Heart right ventricle (tissue), 16 donors: ENCODE results near the gene ERGIC3. TPM values are rescaled to one million over a fixed set of nuclear protein-coding genes. Genes with fewer than 3 reads are reported as not detected.

Experiments
- ATAC-seq, 8 donors: fragments of 200-7000 bp; cut with Tn5 transposase; one replicate each; pipeline ENCODE4 v1.9.1; 2020; ENCODE audit warnings: mild to moderate bottlenecking in 8 of 8, moderate library complexity in 8 of 8, moderate number of reproducible peaks in 1 of 8
- DNase-seq, 2 donors: peaks; one replicate each; pipeline ENCODE4 v3.0.0-alpha.2; 2020
- H3K27ac ChIP-seq, 10 donors: fragments of 200-600 bp; sonication (generic) in 2 of 10; one replicate each; pipeline versions ENCODE4 v1.5.0 to v1.8.0; 2020 to 2022; ENCODE audit warnings: mild to moderate bottlenecking in 3 of 10
- H3K27me3 ChIP-seq, 7 donors: fragments of 200-600 bp; one replicate each; pipeline ENCODE4 v1.8.0; 2021 to 2022; ENCODE audit warnings: mild to moderate bottlenecking in 2 of 7
- H3K36me3 ChIP-seq, 9 donors: fragments of 200-600 bp; sonication (generic) in 1 of 9; one replicate each; pipeline versions ENCODE4 v1.5.0 to v1.8.0; 2020 to 2022; ENCODE audit warnings: mild to moderate bottlenecking in 2 of 9
- H3K4me1 ChIP-seq, 9 donors: fragments of 200-600 bp; sonication (generic) in 1 of 9; one replicate each; pipeline versions ENCODE4 v1.5.0 to v1.8.0; 2020 to 2022; ENCODE audit warnings: mild to moderate bottlenecking in 4 of 9
- H3K4me3 ChIP-seq, 10 donors: fragments of 200-600 bp; sonication (generic) in 2 of 10; one replicate each; pipeline versions ENCODE4 v1.5.0 to v1.8.0; 2020 to 2022; ENCODE audit warnings: mild to moderate bottlenecking in 7 of 10, moderate library complexity in 2 of 10
- H3K9me3 ChIP-seq, 11 donors: fragments of 200-600 bp in 10 of 11; sonication (generic) in 2 of 11; one replicate each; pipeline versions ENCODE4 v1.5.0 to v1.8.0; 2013 to 2022; ENCODE audit warnings: mild to moderate bottlenecking in 2 of 11, control low read depth in 1 of 11, moderate library complexity in 1 of 11
- CTCF ChIP-seq, 9 donors: fragments of 200-600 bp; sonication (generic) in 2 of 9; IDR thresholded peaks; one replicate each; pipeline versions ENCODE4 v1.5.0 to v1.8.0; 2021 to 2022; ENCODE audit warnings: antibody characterized with exemption in 9 of 9, mild to moderate bottlenecking in 5 of 9, moderate library complexity in 1 of 9
- WGBS, 2 donors: extraction: QIAGEN DNeasy Blood & Tissue Kit; methylation state at CpG; one replicate each; pipeline ENCODE4 v1.1.7; 2013; ENCODE audit warnings: inconsistent platforms in 1 of 2; 5-methylcytosine and 5-hydroxymethylcytosine counted together
- intact Hi-C, 10 donors: fragments of 100-400 bp; cut with DNase I; formaldehyde crosslinking; loops; one replicate each; pipeline versions ENCODE4 v1.11.1 to v1.14.2; 2022
- polyA plus RNA-seq, 2 donors: library from polyadenylated mRNA; stranded (reverse); fragments of 200-250 nt; gene quantifications; one replicate each; pipeline ENCODE4 v1.2.3, GENCODE V29; 2013
- total RNA-seq, 10 donors: library from RNA; stranded (reverse); fragmentation: NEBNext Ultra II Directional in 3 of 10; extraction: Animal tissue kit (Norgen Biotek cat#: 25700) in 3 of 10; gene quantifications; one replicate each; pipeline versions ENCODE4 v1.2.1 to v1.2.4, GENCODE V29; 2021 to 2023
- donor health status: Arrhythmogenic right ventricular cardiomyopathy.
- donor health status: ischemic (EF 13 %, LVEDD 7.1; RV severe dilation, severe dysfunction).
- donor health status: healthy with polysubstance abuse.
- donor health status: DM: no; HTN: yes; CAD: no.
- donor health status: DM: no; HTN: no; CAD: no.
- donor health status: ischemic (EF 25% LVEDD 6.9; RV normal size, moderate dysfunction).
- donor health status: ischemic (EF 25% LVEDD 5.7; RV mildly dilated, moderate dysfunction).
- donor health status: healthy.
- donor health status: DM: yes; HTN: yes; CAD: no.
- donor health status: Ischemic cardiomyopathy.
- donor health status: ischemic (EF 35%, LVEDD 5.7; RV mildly dilated, moderate dysfunction).
- donor health status: nonischemic (EF 11% LVEDD 7.7; RV severe dilation, severe dysfunction).
- donor health status: DM: yes; HTN: yes; CAD: no.
- donor health status: PGD.
- donor health status: ischemic (EF 29% LVEDD 5.4; RV normal size, mild dysfunction).
- donor health status: nonischemic (EF 23%, LVEDD 6.1; RV moderate dilation, normal function).

The ERGIC3 gene
- total and polyA plus RNA-seq, 12 donors: 40.9 to 143 (median 103) TPM

- 85 to 92% methylated on average over 12 of the region's 12 CpGs for WGBS, 2 donors
- peaks cover 0 to 16% (median 6%) of the 10 kb centered on the region in 11 donors for H3K9me3 ChIP-seq
- H3K27me3 ChIP-seq: no peaks in the 10 kb centered on the region
- no peaks in the 10 kb centered on the region for H3K4me1 ChIP-seq
- H3K36me3 ChIP-seq: no peaks in the 10 kb centered on the region
- no peak overlapping the region for H3K4me3 ChIP-seq
- no peak for TF ChIP-seq CTCF (IDR thresholded peaks at IDR 0.05)
- DNase-seq: no peak
- no peak for ATAC-seq
- intact Hi-C loops: no loop called here
- no peak overlapping the region for H3K27ac ChIP-seq
These were observed 41.0 kb downstream of the ERGIC3 start for GRCh38 chr20:35582741-35583404.

GRCh38 chr20:35583636-35584560 is 42.0 kb downstream of the ERGIC3 start:
- ATAC-seq (no peak), DNase-seq (no peak)
- Histone ChIP-seq H3K27me3 (no peaks in the 10 kb centered on the region), H3K9me3 (peaks cover 0 to 16% (median 6%) of the 10 kb centered on the region in 11 donors), H3K4me1 (no peaks in the 10 kb centered on the region), H3K36me3 (no peaks in the 10 kb centered on the region), H3K4me3 (no peak overlapping the region), H3K27ac (no peak overlapping the region)
- intact Hi-C loops: no loop called here
- WGBS, 2 donors: 90 to 92% methylated on average over 18 of the region's 18 CpGs
- no peak for TF ChIP-seq CTCF (IDR thresholded peaks at IDR 0.05)

DNA sequence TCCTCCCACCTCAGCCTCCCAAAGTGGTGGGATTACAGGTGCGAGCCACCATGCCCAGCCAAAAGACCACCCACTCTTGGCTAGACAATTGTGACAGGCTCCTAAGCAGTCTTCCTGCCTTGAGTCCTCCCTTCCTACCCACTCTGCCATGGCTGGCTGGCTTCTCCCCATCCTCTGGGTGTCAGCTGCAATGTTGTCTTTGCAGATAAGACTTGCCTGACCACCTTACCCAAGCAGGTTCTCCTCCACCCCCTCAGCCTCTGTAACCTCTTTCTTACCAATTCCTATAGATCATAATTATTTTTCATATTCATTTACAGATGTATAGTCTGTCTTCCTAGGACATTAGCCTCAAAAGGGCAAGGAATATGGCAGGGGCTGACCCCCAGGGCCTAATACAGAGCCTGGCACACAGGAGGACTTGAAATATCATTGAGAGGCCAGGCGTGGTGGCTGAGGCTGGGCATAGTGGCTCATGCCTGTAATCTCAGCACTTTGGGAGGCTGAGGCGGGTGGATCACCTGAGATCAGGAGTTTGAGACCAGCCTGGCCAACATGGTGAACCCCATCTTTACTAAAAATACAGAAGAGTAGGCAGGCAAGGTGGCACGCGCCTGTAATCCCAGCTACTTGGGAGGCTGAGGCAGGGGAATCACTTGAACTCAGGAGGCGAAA is 45.0 kb downstream of the ERGIC3 start:
- Histone ChIP-seq H3K36me3 (no peaks in the 10 kb centered on the region), H3K4me1 (no peaks in the 10 kb centered on the region), H3K4me3 (no peak overlapping the region), H3K27ac (no peak overlapping the region), H3K27me3 (no peaks in the 10 kb centered on the region), H3K9me3 (peaks cover 0 to 4% (median 0%) of the 10 kb centered on the region in 11 donors)
- DNase-seq: no peak
- ATAC-seq: no peak
- WGBS, 2 donors: 99% methylated on average over 6 of the region's 6 CpGs
- intact Hi-C loops: no loop called here
- TF ChIP-seq CTCF (IDR thresholded peaks at IDR 0.05): no peak

- Histone ChIP-seq H3K4me3 (no peak overlapping the region), H3K27me3 (no peaks in the 10 kb centered on the region), H3K4me1 (no peaks in the 10 kb centered on the region), H3K27ac (no peak overlapping the region), H3K9me3 (no peaks in the 10 kb centered on the region), H3K36me3 (no peaks in the 10 kb centered on the region)
- ATAC-seq (no peak), DNase-seq (no peak)
- 85 to 87% methylated on average over 2 of the region's 2 CpGs for WGBS, 2 donors
- intact Hi-C loops: no loop called here
- no peak for TF ChIP-seq CTCF (IDR thresholded peaks at IDR 0.05)
These were observed 45.6 kb downstream of the ERGIC3 start for GRCh38 chr20:35587436-35587835.
